Uterus (tissue), 2 donors: Measurements from ENCODE around the gene CEP55.

Experiments
- CTCF ChIP-seq, 4 experiments: fragments of 200-600 bp in 2 of 4; fragments of 450-650 bp in 2 of 4; sonication (generic) in 2 of 4; IDR thresholded peaks; one replicate each; pipeline ENCODE4 v1.5.1; 2016 to 2019; ENCODE audit warnings: antibody characterized with exemption in 4 of 4, mild to moderate bottlenecking in 2 of 4, moderate library complexity in 1 of 4
- POLR2A ChIP-seq, 2 donors: fragments of 450-650 bp; IDR thresholded peaks; one replicate each; pipeline ENCODE4 v1.6.1; 2016; ENCODE audit warnings: antibody characterized with exemption in 2 of 2, mild to moderate bottlenecking in 1 of 2, moderate library complexity in 1 of 2

GRCh38 chr10:93475871-93476270 is 20.5 kb upstream of the CEP55 start:
- no peak for TF ChIP-seq CTCF (IDR thresholded peaks at IDR 0.05)
- TF ChIP-seq POLR2A (IDR thresholded peaks at IDR 0.05): no peak
